ENCODE data around the gene ASTL.
"Not testable (repeated sequence)": the region's sequence is repeated elsewhere in the genome, so short reads cannot be mapped to it uniquely, and the experiment has no call there.

Gene ASTL

DNA sequence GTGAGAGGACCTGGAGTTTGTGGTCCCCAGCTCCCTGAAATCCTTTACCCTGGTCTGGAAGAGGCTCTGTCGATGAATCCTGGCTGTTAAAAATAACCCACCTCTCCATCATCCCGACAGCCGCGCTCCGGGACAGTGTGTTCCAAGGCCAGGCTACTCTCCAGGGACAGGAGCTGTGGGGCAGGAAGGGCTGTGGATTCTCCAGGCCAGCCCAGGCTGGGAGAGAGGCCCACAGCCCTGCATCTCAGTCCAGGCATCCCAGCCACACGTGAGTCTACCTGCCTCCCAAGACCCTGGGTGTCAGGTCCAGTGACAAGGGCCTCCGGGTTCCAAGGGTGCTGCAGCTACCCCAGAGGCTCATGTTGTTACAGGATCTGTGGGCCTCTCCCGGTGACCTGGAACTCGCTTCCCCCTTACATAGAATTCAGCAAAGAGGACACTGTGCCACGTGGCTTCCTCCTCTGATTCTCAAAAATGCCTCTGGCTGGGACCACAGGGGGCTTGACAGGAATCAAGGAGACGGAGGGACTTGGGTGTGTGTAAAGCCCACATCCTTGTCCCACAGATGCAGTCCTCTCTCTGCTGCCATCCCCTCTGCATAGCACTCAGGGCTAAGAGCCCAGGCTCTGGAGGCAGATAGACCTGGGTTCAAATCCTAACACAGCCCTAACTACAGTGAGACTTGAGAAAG, 39.3 kb downstream of the ASTL start:
- DNase-seq (ENCODE audit: low spot score): no peak

DNA sequence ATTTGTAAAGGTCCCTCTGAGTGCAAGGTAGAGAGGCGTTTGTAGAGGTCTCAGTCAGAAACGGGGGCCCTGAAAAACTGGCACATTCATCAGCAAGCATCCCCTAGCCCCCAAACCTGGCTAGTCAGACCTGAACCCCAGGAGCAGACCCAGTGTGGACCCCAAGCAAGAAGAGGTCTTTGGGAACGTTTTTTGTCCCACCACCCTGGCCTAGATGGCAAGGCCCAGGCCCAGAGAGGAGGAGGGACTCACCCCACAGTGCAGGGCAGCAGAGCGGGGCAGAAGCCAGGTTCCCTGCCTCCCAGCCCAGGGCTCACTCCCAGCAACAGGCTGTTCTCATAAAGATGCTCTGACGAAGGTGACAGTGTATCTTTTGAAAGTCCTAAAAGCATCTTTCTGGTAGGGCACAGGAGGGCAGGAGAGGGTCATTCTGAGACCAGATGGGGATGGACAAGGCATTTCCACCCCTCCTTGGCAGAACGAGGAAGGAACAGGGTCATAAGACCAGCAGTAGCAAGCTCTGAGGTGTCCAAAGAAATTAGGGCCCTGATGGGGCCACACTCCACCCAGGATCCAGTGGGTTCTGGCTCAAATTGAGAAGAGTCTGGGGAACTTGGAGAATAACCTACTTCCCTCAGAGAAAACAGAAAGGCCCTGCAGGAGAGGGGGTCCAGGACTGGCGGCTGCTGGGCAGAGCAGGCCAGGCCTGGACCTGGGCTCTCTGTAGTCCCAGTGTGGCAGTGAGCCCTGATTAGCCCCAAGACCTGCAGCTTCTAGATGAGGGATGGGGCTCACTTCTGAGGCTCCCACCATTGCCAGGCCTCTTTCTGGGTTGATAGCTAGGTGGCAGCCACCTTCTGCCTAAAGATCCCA, 40.1 kb downstream of the ASTL start:
- no peak for DNase-seq (ENCODE audit: low spot score)

DNA sequence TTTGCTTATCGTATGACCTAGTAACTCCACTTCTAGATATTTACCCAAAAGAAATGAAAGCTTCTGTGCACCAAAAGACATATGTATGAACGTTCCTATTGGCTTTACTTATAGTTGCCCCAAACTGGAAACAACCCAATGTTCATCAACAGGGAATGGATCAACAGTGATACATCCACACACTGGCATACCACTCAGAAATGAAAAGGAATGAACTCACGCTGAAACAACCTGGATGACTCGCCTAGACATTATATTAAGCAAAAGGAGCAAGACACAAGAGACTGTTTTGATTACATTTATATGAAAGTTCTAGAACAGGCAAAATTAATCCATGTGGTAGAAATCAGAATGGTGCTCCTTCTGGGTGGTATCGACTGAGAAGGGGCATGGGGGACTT, 40.9 kb downstream of the ASTL start:
- no peak for DNase-seq (ENCODE audit: low spot score)

DNA sequence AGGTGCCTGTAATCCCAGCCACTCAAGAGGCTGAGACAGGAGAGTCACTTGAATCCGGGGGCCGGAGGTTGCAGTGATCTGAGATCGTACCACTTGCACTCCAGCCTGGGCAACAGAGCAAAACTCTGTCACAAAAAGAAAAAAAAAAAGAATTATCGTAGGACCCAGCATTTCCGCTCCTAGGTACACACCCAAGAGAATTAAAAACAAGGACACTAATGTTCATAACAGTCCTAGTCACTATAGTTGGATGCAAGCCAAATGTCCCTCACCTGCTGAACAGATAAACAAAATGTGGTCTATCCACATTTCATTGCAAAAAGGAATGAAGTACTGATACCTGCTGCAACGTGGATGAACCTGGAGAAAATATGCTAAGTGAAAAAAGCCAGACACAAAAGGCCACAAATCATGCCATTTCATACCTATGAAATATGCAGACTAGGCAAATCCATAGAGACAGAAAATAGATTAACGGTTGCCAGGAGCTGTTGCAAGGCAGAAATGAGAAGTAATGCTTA, 43.1 kb downstream of the ASTL start:
- DNase-seq (ENCODE audit: low spot score): no peak

DNA sequence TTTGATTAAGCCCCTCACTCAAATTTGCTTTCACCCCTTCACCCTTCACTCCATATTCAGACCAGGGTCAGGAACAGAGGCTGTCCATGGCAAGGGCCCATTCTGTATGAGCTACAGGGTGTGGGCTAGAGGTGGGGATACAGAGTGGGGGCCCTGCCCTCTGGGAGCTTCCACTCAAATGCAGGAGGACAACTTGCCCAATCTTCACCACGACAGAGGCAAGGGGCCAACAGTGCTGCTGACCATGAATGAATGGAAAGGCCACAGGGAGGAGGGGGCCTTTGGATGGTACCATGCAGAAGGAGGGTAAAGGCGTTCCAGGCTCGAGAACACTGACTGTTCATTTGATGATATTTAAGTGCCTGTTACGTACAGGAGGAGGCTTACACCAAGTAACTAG, 44.8 kb downstream of the ASTL start:
- DNase-seq (ENCODE audit: low spot score): no peak

DNA sequence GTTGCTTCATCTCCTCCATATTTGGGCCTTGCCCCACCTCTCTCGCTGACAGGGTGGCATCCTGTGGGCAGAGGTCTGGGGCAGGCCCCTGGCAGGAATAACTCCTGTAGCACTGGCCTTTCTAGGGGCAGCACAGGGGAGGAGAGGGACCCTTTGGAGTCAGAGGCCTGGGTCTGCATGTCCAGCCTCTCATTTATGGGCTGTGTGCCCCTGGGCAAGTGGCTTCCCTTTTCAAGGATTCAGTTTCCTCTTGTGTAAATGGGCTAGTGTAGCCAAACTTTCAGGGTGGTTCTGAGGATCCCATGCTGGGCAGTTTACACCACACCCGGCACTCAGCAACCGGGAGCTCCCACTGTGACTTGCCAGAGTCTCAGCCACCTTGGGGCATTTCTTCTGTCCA, 45.4 kb downstream of the ASTL start:
- DNase-seq (ENCODE audit: low spot score): no peak

DNA sequence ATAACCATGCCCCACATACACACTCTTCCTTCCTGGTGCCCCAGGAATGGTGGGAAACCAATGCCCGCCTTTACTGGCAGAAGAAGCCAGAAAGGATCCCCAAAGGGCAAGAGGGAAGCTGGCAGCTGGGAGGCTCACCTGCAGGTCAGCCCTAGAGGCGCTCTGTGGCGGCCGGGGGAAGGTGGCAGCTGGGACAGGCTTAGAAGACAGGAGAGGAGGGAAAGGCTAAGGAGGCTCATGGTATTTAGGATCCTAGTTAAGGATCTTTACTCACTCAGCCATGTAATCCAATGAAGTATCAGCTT, 45.8 kb downstream of the ASTL start:
- DNase-seq (ENCODE audit: low spot score): no peak

DNA sequence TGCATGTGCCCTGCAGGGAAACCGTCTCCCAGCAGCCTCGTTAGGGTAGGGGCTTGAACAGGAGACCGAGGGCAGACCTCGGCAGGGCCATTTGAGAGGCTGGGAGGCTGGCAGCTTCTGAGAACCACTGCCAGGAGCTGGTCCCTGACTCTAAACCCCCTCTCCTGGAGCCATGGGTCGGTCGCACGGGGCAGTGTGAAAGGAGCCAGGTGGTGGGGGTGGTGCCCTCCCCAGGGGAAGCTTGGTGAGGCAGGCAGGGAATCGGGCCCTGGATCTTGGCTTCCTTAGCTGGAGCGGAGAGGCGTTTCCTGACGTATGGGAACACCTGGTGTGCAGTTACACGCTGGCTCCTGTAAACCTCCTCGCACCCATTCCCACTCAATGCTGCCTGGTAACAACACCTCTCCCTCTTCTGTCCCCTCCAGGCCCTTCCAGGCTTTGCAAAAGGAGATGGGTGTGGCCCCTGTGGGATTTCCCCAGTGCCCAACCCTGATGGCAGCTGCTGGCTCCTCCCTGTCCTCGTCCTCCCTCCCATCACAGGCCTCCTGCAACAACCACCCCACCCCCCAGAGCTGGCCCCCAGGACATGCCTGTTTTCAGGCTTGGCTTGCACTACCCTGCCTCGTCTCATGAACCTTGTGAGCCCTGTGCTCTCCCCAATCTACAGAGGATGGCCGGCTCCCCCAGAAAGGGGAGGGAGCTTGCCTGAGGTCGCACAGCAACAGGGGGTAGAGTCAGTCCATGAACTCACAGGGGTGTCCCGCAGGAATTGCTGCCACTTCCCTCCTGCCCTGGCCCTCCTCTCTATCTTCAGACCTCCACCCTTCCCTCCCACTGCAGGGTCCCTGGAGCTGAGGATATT, 46.4 kb downstream of the ASTL start:
- no peak for DNase-seq (ENCODE audit: low spot score)

DNA sequence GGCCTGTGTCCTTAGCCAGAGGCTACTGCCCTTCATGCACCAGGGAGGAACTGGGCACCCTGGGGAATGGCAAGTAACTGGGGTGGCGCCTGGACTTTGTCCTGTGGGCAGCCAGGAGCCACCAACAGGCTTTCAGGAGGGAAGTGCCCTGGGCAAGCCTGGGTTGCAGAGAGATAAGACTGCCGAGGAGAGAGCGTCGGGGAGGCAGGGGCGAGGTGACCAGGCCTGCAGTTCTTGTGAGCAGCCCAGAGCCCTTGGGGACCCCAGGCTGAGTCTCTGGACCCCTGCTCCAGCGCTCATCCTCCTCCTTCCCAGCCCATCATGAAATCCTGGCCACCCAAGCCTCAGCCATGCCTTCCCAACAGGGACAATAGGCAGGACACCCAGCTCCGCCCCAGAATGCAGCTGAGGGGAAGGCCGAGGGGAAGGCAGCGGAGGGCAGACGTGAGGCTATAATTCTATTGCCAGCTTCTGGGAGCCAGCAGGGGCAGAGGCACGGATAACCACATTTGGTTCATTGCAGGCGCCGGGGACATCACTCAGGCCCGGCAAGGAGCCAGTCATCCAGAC, 47.1 kb downstream of the ASTL start:
- DNase-seq (ENCODE audit: low spot score): no peak

DNA sequence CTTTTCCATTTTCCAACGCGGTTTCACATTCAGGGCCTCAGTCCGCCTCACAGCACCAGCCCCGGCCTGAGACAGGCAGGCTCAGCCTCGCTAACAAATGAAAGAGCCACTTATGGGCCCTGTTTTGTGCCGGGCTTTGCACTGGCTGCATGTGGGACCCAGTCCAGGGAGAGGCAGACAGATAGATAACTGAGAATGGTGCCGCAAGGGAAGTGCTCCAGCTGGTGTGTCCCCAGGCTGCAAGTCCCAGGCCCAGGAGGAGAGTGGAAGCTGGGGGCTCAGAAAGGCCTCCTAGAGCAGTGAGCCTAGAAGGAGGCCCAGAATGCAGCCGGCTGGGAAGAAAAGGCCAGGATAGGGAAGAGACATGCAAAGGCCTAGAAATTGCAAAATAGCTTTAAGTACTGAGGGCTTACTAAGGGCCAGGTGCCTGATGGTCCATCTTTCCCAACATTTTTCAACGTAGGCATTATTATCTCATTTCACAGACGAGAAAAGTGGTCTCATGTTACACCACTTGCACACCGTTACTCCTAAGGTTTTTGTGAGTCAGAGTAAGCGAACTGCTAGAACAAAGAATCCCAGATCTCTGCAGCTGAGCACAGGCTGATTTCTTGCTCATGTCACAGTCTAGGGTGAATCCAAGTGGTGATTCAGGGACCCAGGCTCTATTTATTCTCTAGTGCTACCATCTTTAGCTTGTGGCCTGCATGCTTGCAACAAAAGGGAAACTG, 47.9 kb downstream of the ASTL start:
- peak; percentile 63 for DNase-seq (ENCODE audit: low spot score)

DNA sequence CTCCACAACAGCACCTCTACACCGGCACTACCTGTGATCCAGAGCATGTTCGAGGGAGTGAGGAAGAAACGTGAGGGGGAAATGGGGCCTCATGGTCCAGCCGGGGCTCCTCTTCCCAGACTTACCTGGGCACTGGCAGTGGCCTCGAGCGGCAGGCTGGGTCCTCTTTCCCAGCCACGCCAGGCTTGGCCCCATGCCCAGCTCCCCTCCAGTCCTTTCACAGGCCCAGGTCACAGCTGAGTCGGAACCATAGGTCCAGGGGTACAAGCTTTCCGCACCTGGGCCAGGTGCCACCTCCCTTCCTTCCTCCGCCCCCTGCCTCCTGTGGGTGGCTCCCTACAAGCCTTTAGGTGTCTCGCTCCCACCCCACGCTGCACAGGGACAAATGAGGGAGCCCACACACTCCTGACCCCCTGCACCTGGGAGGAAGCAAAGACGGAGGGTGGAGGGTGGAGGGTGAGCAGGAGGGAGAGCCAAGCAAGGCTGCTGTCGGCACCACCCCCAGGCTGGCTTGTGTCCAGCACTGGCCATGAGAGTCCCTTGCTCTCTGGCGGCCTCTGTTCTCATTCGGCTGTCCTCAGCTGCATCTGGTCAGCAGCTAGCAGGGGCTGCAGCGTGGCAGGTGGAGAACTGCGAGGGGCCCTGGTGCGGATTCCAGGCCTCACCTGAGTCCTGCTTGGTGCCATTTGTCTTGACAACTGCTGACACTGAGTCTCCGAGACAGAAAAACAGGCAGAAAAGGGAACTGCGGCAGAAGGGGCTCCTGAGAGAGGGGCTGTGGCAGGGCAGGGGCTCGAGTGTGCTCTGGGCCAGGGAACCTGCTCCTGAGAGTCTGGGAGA, 48.7 kb downstream of the ASTL start:
- DNase-seq (ENCODE audit: low spot score): no peak

DNA sequence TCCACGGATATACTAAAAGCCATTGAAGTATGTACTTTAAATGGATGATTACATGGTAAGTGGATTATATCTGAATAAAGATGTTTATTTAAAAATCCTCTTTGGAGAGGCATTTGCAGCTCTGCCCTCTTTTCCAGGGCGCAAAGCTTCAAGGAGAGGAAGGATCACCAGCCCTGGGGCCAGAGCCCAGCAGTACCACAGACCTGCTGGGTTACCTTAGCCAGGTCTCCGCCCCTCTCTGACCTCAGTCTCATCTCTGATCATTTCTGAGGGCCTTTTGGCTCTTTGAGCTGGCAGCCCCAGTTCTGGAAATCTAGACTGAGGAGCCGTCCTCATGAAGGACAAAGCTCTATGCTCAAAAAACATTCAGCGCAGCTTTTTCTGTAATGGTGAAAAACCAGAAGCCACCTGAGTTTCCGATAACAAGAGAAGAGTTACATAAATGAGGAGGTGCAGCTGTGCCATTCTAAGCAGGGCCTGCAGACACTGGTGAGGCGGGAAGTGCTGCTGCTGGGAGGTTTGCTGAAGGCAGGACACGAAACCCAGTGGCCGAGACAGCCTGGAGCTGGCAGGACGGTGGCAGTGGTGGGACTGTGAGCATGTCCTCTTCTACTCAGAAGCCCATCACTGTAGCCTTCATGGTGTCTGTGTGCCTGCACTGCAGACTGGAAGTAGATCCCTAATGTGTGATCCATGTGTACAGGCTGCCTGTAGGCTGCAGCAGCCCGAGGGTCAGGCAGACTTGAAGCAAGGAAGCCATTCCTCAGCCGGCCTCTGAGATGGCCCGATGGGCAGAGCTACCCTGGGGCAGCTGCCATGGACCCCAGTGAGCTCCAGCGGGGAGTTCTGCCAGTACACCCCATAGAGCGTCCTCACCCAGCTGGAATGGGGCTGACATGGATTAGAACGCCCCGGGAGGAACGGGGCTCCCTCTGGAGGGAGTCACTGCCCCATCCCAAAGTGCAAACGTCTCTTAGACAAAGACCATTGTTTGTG, 49.7 kb downstream of the ASTL start:
- no peak for DNase-seq (ENCODE audit: low spot score)

DNA sequence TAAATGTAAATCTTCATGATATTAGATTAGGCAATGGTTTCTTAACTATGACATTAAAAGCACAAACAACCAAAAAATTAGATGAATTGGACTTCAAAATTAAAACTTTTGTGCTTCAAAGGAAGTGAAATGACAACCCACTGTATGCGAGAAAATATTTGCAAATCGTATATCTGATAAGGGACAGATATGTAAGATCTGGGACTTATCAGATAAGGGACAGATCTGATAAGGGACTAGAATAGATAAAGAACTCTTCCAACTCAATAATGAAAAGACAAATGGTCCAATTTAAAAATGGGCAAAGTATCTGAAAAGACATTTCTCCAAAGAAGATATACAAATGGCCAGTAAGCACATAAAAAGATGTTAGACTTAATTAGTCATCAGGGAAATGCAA, 51.2 kb downstream of the ASTL start:
- no peak for DNase-seq (ENCODE audit: low spot score)

DNA sequence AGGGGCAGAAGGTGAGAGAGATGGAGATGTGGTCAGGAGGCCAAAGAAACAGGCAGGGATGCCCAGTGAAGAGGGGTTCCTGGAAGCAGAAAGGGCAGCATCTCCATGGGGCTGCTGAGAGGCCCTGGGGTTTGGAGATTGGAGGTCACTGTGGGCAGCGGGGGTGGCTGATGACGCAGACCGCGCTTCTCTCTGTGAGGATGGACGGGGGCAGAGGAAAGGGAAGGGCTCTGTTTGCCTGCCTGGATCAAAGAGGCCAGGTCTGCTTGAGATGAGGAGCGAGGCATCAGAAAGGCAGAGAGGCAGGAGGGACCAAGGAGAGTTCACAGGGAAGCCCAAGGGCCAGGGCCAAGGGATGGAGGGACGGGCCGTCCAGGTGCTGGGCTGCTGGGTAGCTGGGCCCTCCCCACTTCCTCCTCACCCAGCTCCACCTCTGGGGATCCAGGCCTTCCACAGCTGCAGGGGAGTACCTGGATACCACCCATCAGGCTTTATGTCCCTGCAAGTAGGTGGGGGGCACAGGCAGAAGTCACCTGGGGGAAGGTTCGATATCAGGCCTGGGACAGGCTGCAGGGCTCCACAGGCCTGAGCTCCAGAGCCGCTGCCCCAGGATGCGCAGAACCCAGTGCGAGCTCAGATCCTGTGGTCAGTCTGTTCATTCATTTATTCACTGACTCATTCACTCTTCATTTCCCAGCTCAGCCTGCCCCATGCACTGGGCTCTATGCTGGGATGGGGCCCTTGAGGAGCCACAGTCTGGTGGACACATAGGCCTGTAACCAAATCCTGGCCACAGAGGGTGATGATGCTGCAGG, 52.6 kb downstream of the ASTL start:
- DNase-seq (ENCODE audit: low spot score): no peak

DNA sequence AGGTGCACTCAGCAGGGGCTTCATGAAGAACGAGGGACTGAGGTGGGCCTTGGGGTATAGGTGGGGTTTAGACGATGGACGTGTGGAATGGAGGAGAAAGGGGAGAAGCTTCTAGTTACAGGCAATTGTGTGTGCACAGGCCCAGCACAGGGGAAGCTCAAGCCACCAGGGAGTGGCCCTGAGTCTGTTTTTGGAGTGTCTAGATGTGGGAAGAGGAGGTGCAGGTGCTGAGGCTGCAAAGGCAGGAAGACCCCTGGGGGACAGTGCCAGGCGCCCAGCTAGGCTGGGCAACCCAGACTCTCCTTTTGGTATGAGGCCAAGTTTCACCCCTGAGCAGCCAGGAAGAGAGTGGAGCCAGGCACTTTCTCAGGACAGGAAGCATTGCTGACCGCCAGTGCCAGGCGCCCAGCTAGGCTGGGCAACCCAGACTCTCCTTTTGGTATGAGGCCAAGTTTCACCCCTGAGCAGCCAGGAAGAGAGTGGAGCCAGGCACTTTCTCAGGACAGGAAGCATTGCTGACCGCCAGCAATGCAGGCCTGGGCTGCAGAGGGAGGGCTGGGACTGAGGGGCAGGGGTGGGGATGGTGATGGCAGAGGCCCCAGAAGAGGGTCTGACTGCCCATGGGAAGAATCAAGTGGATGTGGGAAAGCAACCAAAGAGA, 53.3 kb downstream of the ASTL start:
- DNase-seq (ENCODE audit: low spot score): not testable (repeated sequence)

DNA sequence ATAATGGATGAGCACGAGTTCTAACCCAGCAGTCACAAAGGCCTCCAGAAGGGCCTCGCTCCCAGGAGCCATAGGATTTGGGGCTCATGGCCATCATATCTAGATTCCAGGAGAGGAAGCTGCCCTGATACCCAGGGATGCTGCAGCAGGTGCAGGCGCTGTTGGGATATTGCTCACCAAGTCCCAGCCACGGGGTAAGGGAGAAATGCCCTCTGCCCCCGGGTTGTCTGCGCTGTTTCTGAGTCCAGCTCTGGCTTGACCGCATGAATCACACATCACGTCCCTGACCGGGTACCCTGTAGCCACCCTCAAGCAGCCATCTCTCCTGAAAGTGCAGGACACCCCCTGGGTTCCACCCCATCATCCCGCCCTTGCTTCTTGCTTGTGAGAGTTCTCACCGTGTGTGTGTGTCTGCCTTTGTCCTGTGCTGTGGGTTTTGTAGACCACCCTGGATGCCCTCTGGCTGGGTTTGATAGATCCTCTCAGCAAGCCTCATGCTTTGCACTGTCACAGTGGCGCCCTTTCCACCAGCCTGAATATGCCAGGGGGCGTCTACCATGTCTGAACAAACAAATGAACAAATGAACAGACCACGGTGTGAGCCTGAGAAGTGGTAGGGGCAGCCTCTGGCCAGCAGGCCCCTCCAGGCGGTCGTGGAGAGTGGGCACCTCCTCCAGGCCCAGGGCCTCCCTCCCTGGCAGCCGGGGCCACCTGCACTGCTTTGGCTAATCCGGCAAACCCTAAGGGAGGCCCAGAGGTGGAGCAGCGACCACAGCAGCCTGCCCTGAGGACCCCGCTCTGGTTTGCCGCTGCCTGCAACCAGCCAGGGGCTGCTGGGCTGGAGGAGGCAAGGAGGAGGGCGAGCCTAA, 54.1 kb downstream of the ASTL start:
- DNase-seq (ENCODE audit: low spot score): no peak
